Epidermal melanocyte (primary cell): ENCODE results near the gene SP7.
"Not testable (repeated sequence)": the region's sequence is repeated elsewhere in the genome, so short reads cannot be mapped to it uniquely, and the experiment has no call there.

Experiments used
- DNase-seq: peaks from one replicate; pipeline ENCODE4 v3.0.0; 2011; ENCODE audit warnings: low spot score; ENCODE audit not compliant: insufficient read length

SP7 gene

DNA sequence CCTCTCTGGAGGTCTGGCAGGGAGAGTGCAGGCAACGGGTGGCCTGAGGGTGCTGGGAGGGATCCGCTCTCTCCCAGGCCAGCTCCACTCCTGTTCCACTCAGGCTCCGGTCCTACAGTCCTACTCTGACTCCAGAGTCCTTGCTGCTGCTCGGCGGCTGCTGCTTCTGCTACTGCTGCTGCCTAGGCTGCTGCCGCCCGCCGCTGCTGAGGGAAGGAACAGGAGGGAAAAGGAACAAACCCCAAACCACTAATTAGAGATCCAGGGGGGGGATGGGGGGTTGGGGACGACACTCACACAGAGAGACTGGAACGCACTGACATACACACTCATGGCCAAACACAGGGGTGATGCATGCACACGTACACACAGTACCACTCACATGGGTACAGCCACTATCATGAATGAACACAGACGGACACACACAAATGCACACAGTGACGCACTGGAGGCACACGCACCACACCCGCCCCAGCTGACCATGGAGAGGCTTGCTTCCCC lies at the start of gene SP7:
TSS of gene SP7 (minus strand) at position 174 of the 501 bp plus-strand sequence. CDS start 708 bp downstream, outside the sequence.
- DNase-seq: no peak

DNA sequence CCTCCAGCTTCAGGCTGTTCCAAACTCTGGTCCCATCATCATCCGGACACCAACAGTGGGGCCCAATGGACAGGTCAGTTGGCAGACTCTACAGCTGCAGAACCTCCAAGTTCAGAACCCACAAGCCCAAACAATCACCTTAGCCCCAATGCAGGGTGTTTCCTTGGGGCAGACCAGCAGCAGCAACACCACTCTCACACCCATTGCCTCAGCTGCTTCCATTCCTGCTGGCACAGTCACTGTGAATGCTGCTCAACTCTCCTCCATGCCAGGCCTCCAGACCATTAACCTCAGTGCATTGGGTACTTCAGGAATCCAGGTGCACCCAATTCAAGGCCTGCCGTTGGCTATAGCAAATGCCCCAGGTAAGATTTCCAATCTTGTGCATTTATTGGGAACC lies 47.1 kb upstream of the SP7 start:
- DNase-seq: no peak

DNA sequence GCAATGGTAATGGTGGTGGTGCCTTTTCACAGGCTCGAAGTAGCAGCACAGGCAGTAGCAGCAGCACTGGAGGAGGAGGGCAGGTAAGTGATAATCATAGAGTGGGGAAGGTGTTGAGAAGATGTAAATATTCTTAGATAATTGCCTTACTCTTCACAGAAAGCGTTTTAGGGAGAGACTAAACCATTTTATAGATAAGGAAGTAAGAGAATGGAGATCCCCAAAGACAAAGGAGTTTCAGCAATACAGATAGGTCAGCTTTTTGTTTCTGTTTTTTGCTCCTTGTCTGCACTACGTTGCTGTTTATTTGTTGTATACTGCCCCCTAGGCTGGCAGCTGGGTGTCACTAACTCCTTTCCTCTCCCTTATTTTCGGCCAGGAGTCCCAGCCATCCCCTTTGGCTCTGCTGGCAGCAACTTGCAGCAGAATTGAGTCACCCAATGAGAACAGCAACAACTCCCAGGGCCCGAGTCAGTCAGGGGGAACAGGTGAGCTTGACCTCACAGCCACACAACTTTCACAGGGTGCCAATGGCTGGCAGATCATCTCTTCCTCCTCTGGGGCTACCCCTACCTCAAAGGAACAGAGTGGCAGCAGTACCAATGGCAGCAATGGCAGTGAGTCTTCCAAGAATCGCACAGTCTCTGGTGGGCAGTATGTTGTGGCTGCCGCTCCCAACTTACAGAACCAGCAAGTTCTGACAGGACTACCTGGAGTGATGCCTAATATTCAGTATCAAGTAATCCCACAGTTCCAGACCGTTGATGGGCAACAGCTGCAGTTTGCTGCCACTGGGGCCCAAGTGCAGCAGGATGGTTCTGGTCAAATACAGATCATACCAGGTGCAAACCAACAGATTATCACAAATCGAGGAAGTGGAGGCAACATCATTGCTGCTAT lies 45.8 kb upstream of the SP7 start:
- no peak for DNase-seq

DNA sequence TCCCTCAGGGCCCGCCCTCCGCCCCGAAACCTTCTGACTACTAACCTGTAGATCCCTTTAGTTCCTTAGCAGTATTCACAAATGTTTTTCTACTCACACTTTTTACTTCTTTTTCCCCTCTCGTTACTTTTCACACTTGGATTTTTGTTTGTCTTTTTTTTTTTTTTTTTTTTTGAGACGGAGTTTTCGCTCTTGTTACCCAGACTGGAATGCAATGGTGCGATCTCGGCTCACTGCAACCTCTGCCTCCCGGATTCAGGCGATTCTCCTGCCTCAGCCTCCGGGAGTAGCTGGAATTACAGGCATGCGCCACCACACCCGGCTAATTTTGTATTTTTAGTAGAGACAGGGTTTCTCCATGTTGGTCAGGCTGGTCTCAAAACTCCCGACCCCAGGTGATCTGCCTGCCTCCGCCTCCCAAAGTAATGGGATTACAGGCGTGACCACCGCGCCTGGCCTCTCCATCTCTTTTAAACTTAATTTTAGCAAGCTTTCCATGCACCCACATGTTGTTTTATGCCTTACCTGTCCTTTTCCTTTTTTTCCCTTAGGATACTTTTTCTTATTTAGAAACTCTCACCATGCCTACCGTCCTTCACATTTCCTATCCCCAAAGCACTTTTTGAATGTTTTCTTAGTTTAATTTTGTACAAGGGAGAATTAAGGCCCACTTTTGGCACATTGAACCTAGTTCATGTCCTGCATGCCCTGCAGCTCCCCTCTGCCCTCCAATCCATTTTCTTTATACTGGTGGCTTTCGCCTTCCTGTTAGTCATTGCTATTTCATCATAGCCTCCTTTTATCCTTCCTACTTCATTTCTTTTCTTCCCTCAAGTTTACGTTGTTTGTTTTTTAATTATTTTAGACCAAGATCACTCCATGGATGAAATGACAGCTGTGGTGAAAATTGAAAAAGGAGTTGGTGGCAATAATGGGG lies 44.9 kb upstream of the SP7 start:
- DNase-seq: no peak

DNA sequence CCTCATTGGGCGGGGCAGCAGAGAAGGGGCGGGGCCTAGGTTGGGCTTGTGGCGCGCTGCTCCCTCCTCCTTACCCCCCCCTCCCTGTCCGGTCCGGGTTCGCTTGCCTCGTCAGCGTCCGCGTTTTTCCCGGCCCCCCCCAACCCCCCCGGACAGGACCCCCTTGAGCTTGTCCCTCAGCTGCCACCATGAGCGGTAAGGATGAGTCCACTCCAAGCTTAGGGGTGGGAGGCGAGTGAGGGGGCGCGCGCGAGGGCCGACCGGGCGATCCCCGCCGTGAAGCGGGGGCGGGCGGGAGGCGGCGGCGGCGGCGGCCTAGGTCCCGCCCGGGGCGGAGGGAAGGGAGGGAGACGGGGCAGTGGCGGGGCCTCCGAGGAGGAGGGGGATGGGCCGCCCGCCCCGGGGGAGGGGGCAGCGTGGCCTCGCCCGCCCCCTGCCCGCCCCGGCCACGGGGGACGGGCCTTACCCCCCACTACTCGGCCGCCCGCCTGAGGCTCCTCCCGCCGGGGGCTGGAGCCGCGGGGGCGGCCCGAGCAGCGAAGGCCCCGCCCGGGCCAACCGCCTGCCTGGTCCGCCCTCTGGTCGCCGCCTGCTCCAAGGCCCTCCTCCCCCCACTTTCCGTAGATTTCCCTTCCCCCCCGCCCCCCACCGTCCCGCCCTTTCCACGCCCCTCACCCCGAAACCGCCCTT lies 44.1 kb upstream of the SP7 start, which contains the start of gene SP1:
TSS of gene SP1 (plus strand) at position 73 of the 690 bp plus-strand sequence. CDS start at position 189, 116 bp downstream.
- no peak for DNase-seq

DNA sequence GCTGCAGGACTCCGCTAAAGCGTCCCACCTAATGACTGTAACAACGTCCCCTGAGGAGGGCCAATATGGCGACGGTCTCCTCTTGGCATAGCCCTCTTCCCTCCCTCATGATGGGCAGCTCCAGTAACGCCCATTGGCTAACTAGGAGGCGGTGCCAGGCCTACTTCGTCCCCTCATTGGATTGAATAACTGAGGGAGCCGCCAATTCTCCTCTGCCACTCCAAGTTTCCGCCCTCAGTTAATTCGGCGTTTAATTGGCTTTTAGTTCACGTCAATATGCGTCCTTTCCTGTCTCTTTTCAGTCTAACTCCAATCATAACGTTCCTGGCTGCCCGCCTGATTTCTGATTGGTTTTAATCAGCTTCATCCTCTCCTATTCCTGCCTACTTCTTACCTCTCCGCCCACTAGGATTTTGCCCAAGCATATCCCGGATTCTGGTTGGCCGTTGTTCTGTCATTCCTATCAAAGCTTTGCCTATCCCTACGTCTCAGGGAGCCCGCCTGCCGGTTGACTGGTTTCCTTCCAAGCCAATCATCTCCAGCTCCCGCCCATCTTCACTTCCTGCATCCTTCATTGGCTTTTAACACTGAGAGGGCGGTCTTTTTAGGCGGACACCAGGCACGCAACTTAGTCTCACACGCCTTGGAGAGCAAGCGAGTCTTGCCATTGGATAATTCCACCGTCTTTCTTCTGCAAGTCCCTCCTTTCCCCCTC lies 43.4 kb upstream of the SP7 start:
- peak; percentile 93 for DNase-seq

DNA sequence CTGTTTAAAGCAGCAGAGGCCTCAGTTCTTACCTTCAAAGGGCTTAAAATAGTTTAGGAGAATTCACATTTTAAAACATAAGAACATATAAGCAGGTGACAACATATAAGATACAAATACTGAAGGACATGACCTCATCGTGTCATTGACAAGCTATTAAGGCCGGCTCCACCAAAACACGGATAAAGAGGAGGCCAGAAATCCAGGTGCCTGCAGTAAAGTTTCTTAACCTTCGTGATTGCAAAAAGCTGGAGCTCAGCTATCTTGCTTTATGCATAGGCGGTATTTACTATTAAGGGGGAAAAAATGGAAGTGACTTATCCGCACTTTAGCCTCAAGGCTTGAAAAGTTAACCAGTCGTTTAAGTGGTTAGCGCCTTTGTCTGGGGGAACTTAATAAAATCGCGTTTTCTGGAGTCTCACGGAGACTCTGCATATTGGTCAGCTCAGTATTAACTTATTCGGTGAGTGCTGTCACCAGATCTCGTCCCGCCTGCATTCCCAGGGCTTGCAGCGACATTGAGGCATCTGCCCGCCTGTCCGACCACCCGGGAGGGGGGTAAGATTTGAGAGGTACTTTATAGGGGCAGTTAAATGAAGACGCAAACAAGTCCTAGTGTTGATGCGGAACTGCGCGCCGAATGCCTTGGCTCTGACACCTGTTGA lies 42.7 kb upstream of the SP7 start:
- DNase-seq: no peak

DNA sequence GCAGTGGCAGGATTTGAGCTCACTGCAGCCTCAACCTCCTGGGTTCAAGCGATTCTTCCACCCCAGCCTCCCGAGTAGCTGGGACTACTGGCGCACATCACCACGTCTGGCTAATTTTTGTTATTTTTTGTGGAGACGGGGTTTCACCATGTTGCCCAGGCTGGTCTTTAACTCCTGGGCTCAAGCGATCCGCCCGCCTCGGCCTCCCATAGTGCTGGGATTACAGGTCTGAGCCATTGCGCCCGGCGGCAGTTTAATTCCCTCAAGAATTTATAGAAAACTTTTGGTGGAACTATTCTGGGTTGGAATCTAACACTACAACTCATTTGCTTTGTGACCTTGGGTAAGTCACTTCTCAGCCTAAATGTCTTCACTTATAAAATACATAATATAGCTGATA lies 42.1 kb upstream of the SP7 start:
- DNase-seq: no peak

DNA sequence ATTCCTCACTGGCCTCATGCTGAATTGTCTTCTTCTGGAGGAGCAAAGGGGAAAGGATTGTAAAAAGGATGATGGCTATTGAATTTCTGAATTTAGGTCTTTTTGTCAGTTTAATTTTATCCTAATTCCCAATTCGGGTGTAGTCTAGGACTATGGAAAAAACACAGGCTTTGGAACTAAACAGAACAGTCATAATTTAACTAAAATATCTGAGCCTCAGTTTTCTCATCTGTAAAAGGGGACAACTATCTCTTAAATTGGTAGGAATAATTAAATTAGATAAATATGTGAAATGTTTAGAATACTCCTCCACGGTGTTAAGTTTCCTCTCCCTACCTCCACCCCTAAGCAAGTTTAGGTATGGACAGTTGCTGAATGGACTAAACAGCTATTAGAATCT lies 40.6 kb upstream of the SP7 start:
- no peak for DNase-seq

DNA sequence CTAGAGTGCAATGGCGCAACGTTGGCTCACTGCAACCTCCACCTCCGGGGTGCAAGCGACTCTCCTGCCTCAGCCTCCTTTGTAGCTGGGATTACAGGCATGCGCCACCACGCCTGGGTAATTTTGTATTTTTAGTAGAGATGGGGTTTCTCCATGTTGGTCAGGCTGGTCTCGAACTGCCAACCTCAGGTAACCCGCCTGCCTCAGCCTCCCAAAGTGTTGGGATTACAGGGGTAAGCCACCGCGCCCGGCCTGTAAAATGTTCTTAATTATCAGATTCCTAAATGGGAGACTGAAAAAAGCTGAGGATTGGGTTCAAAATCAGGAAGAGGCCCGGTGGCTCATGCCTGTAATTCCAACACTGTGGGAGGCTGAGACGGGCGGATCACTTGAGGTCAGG lies 38.1 kb upstream of the SP7 start:
- DNase-seq: not testable (repeated sequence)

DNA sequence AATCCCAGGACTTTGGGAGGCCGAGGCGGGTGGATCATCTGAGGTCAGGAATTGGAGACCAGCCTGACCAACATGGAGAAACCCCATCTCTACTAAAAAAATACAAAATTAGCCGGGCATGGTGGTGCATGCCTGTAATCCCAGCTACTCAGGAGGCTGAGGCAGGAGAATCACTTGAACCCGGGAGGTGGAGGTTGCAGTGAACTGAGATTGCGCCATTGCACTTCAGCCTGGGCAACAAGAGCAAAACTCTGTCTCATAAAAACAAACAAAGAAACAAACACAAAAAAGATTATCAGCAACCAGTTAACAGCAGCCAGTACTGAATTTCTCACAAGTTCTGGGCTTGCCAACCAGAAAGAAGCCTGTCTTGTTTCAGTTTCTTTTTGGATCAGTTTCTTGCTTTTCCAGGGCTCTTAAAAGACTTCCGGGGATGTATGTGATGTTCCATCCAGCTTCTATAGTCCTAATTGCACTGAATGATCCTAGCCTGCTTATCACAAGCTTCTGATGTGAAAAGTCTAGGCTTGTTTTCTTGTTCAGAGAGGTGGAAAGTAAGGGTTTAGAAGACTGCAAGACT lies 37.5 kb upstream of the SP7 start:
- not testable (repeated sequence) for DNase-seq

DNA sequence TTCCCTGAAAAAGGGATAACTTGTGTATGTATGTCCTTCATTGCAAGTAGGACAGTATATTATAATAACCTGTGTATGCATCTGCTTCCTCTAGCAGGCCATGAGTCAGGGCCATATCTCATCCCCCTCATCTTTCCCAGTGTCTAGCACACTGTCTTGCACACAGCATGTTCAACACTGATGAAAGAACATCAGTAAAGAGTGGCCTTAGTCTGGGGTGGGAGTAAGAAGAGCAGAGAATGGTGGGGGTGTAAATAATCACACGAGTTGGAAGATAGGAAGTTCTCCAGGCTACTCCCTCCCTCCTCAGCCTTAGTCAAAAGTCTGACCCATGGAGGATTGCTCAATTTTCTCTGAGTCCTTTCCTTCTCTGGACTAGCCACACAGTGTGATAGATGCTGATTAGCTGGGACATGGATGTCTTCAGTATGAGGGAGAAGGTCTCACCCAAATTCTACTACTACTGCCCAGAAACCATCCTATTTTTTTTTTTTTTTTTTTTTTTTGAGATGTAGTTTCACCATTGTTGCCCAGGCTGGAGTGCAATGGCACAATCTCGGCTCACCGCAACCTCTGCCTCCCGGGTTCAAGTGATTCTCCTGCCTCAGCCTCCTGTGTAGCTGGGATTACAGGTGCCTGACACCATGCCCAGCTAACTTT lies 29.2 kb upstream of the SP7 start:
- DNase-seq: no peak

DNA sequence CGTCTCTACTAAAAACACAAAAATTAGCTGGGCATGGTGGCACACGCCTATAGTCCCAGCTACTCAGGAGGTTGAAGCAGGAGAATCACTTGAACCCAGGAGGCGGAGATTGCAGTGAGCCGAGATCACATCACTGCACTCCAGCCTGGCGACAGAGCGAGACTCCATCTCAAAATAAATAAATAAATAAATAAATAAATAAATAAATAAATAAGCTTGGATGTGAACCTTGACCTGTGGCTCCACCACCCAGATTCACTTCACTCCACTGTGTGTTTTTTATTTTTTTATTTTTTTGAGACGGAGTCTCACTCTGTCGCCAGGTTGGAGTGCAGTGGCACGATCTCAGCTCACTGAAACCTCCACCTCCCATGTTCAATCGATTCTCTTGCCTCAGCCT lies 25.5 kb upstream of the SP7 start:
- not testable (repeated sequence) for DNase-seq

DNA sequence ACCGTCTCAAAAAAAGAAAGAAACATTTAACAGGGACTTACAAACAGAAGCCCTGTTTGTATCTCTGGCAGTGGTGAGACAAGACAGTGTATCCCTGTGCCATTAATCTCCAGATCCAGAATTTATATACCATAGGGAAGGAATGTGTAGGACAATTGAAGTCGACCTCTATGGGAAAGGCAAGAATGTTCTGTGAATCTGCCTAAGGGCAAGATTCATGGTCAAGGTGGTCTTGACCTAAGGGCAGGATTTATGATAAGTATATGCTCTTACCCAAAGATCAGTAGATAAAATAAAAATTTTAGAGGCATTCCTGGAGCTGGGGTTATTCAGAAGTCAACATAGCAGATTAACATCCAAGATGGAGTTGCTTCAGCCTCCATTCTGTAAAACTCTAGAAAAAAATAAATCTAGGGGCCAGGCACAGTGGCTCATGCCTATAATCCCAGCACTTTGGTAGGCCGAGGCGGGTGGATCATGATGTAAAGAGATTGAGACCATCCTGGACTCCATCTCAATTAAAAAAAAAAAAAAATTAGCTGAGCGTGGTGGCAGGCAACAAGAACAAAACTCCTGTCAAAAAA lies 22.8 kb upstream of the SP7 start:
- no peak for DNase-seq

DNA sequence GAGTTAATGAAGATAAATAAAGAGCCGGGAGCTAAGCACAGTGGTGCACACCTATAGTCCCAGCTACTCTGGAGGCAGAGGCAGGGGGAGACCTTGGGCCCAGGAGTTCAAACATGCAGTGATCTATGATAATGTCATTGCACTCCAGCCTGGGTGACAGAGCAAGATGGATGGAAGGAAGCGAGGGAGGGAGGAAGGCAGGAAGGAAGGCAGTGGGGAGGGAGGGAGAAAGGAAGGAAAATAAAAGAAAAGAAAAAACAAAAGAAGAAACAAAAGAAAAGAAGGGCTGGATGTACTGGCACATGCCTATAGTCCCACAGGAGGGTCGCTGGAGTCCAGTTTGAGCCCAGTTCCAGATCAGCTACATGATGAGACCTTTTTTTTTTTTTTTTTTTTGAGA lies 19.0 kb upstream of the SP7 start:
- no peak for DNase-seq

DNA sequence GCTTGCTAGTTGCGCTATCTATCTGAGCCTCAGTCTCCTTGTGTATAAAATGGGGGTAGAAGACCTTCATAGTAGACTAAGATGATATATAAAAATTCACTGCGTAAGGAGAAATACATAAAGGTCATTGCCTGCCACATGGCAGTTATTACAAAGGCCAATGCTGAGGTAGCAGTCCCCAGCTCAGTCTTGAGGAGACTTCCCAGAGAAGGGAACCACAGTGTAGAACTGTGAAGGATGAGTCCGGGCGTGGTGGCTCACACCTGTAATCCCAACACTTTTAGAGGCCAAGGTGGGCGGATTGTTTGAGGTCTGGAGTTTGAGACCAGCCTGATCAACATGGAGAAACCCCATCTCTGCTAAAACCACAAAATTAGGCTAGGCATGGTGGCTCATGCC lies 17.1 kb upstream of the SP7 start:
- DNase-seq: no peak

DNA sequence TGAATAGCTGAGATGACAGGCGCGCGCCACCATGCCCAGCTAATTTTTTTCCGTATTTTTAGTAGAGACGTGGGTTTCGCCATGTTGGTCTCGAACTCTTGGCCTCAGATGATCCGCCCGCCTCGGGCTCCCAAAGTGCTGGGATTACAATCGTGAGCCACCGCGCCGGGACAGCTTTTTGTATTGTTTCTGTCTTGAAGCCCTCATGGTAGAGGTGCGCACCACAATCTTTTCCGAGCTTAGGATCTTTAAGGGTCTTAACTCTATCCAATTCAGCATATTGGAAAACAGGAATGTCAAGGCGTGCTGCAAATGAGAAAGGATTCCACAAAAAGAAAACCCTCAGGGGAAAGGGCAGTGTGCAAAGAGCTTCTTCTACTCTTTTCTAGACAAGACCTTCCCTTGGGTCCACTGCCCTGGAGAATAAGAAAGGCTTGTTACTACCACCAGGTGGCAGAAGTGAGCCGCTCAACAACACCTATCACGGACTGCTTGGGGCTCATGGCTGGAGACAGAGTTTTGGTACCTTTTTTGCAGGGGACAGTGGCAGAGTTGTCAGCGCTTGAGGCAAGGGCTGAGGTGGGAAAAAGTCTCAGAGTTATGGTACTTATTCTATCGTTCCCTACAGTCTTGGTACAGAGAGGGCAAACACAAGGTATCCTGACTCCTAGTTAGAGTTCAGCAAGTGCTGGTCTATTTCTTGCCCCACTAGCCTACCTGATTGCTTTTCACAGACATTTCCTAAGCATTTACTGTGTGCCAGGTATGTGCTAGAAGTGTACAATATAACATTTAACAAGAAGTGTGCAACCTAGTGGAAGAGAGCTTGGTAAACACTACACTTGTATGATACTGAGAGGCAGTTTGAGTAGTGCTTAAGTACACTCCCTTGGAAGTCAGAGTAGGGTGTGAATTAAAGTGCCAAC lies 16.4 kb upstream of the SP7 start:
- peak; percentile 64 for DNase-seq

DNA sequence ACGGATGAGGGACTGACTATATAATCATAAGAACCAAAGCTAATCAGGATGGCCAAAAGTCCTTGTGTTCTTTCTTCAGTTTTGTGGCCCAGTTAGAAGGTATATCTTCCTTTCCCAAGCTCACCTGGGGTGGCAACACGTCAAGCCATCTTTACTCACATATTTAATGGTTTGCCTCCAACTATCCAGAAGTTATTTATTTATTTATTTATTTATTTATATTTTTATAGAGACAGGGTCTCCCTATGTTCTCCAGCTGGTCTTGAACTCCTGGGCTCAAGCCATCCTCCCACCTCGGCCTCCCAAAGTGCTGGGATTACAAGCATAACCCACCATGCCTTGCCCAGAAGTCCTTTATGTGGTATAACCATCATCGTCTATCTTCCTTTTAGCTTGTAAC lies 11.8 kb upstream of the SP7 start:
- DNase-seq: no peak
